22Rv1 (cell line): ENCODE measurements around the gene IER2.

ENCODE experiments used
- ZFX ChIP-seq: fragments of 450-650 bp; IDR thresholded peaks from 2 replicates; pipeline ENCODE4 v1.6.1; 2017; ENCODE audit warnings: antibody characterized with exemption, borderline replicate concordance
- TF ChIP-seq, protein P1 (sequence below): fragments of 450-650 bp; IDR thresholded peaks from 2 replicates; pipeline ENCODE4 v1.5.1; 2017; ENCODE audit warnings: mild to moderate bottlenecking

- TF ChIP-seq, protein P1, sequence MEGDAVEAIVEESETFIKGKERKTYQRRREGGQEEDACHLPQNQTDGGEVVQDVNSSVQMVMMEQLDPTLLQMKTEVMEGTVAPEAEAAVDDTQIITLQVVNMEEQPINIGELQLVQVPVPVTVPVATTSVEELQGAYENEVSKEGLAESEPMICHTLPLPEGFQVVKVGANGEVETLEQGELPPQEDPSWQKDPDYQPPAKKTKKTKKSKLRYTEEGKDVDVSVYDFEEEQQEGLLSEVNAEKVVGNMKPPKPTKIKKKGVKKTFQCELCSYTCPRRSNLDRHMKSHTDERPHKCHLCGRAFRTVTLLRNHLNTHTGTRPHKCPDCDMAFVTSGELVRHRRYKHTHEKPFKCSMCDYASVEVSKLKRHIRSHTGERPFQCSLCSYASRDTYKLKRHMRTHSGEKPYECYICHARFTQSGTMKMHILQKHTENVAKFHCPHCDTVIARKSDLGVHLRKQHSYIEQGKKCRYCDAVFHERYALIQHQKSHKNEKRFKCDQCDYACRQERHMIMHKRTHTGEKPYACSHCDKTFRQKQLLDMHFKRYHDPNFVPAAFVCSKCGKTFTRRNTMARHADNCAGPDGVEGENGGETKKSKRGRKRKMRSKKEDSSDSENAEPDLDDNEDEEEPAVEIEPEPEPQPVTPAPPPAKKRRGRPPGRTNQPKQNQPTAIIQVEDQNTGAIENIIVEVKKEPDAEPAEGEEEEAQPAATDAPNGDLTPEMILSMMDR, result no peak
- no peak for TF ChIP-seq ZFX
These were observed 48.4 kb upstream of the IER2 start for GRCh38 chr19:13101590-13102415.
